K562 (cell line): ENCODE measurements around the gene MYMX. TPM values are rescaled to one million over a fixed set of nuclear protein-coding genes. Genes with fewer than 3 reads are reported as not detected.
A peak's percentile ranks its signal among the peaks of the same experiment; 100 is the strongest.

ENCODE experiments used
- ATAC-seq: fragments of 200-7000 bp; cut with Tn5 transposase; 3 replicates; pipeline ENCODE4 v1.9.1; 2020; ENCODE audit warnings: moderate library complexity
- BruUV-seq: library from RNA; stranded (reverse); fragments of 400-500 nt; replicated peaks from 2 replicates; lab custom pipeline; 2021; lab: Mats Ljungman, UMichigan
- CTCF ChIA-PET: fragments of 300-600 bp; formaldehyde crosslinking; extraction: SDS; loops from one replicate; lab custom pipeline; 2021; ENCODE audit warnings: low intra/inter-chr PET ratio; lab: Yijun Ruan, JAX
- POLR2A ChIA-PET: fragments of 300-600, 350-650 bp; sonication (Branson Sonifier 250); formaldehyde crosslinking; extraction: SDS; loops from one replicate; lab custom pipeline; 2021; ENCODE audit warnings: antibody characterized with exemption, inconsistent platforms; lab: Yijun Ruan, JAX
- DNase-seq, 4 experiments: peaks; one replicate each; pipeline versions ENCODE4 v3.0.0 to v3.0.0-alpha.2; 2011 to 2018; ENCODE audit warnings: low spot score in 3 of 4, mixed read lengths in 3 of 4; ENCODE audit errors: extremely low read depth in 1 of 4
- FAIRE-seq: peaks from 2 replicates; lab custom pipeline; 2011; peaks lifted over from hg19 to GRCh38; lab: Jason Lieb, UNC
- H2AFZ ChIP-seq: 2 replicates; pipeline ENCODE4 v1.6.0; 2011; ENCODE audit warnings: low read depth, low read length, control low read depth, inconsistent platforms
- H3K27ac ChIP-seq: fragments of 200-600 bp; 3 replicates; pipeline ENCODE4 v1.8.0; 2011; ENCODE audit warnings: low read depth, mild to moderate bottlenecking, control low read depth, inconsistent platforms, low read length, moderate library complexity, mixed read lengths; ENCODE audit errors: extremely low read depth
- H3K27me3 ChIP-seq, 2 experiments: fragments of 300-600 bp in 1 of 2; 2 replicates in 1 of 2; 3 replicates in 1 of 2; pipeline versions ENCODE4 v1.6.0 to v1.8.0; 2011; ENCODE audit warnings: inconsistent platforms in 2 of 2, low read length in 2 of 2, mild to moderate bottlenecking in 1 of 2, mixed read lengths in 1 of 2, moderate library complexity in 1 of 2; ENCODE audit not compliant: control insufficient read depth in 2 of 2, insufficient read depth in 2 of 2
- H3K36me3 ChIP-seq: fragments of 300-600 bp; 3 replicates; pipeline ENCODE4 v1.8.0; 2011; ENCODE audit warnings: mild to moderate bottlenecking, low read length, inconsistent platforms; ENCODE audit not compliant: control insufficient read depth, insufficient read depth
- H3K4me1 ChIP-seq, 2 experiments: fragments of 200-600 bp in 1 of 2; replicated peaks in 1 of 2; 2 replicates in 1 of 2; 3 replicates in 1 of 2; pipeline versions ENCODE4 v1.5.1 to v1.8.0; 2011; ENCODE audit warnings: inconsistent platforms in 2 of 2, low read length in 2 of 2, mild to moderate bottlenecking in 1 of 2, mixed read lengths in 1 of 2, moderate library complexity in 1 of 2; ENCODE audit not compliant: control insufficient read depth in 2 of 2, insufficient read depth in 2 of 2
- H3K4me2 ChIP-seq: 2 replicates; pipeline ENCODE4 v1.6.1; 2011; ENCODE audit warnings: low read length, control low read depth, inconsistent platforms, mixed read lengths; ENCODE audit not compliant: insufficient read depth
- H3K4me3 ChIP-seq: fragments of 200-600 bp; sonication (generic), shearing (Covaris generic); 2 replicates; pipeline ENCODE4 v1.5.1; 2016; ENCODE audit warnings: control low read depth, inconsistent platforms
- H3K79me2 ChIP-seq: fragments of 200-600 bp; 3 replicates; pipeline ENCODE4 v1.8.0; 2011; ENCODE audit warnings: low read length, inconsistent platforms; ENCODE audit not compliant: control insufficient read depth, insufficient read depth
- H3K9ac ChIP-seq, 2 experiments: 2 replicates each; pipeline versions ENCODE4 v1.6.0 to v1.6.1; 2011; ENCODE audit warnings: low read depth in 2 of 2, low read length in 2 of 2, control low read depth in 1 of 2, inconsistent platforms in 1 of 2, mild to moderate bottlenecking in 1 of 2, mixed read lengths in 1 of 2; ENCODE audit not compliant: insufficient read depth in 1 of 2
- H3K9me1 ChIP-seq: one replicate; pipeline ENCODE4 v1.6.0; 2011; ENCODE audit warnings: inconsistent platforms, mild to moderate bottlenecking, low read length, moderate library complexity; ENCODE audit not compliant: control insufficient read depth, insufficient read depth
- H3K9me3 ChIP-seq: replicated peaks from 2 replicates; pipeline ENCODE4 v1.5.1; 2011; ENCODE audit warnings: low read depth, low read length, inconsistent platforms; ENCODE audit not compliant: control insufficient read depth, insufficient read depth
- H4K20me1 ChIP-seq: replicated peaks from 2 replicates; pipeline ENCODE4 v1.6.1; 2011; ENCODE audit warnings: low read length, inconsistent platforms, mixed read lengths; ENCODE audit not compliant: control insufficient read depth, insufficient read depth
- BRD9 ChIP-seq: fragments of 450-650 bp; IDR thresholded peaks from 2 replicates; pipeline ENCODE4 v1.6.1; 2018; ENCODE audit warnings: low read depth; ENCODE audit not compliant: partially characterized antibody
- CBFA2T3 ChIP-seq: fragments of 450-650 bp; IDR thresholded peaks from 2 replicates; pipeline ENCODE4 v1.6.1; 2017
- CBX1 ChIP-seq: sonication (generic); IDR thresholded peaks from 2 replicates; pipeline ENCODE4 v1.6.1; 2016; ENCODE audit warnings: antibody characterized with exemption, low read depth, mild to moderate bottlenecking
- CREB1 ChIP-seq, 2 experiments: sonication (generic) in 1 of 2; formaldehyde crosslinking in 1 of 2; IDR thresholded peaks; 2 replicates each; pipeline versions ENCODE4 v1.6.1 to v1.8.0; 2012 to 2022; ENCODE audit warnings: inconsistent platforms in 1 of 2, mild to moderate bottlenecking in 1 of 2, missing genetic modification reagents in 1 of 2, moderate library complexity in 1 of 2
- HDAC8 ChIP-seq: fragments of 450-650 bp; IDR thresholded peaks from 2 replicates; pipeline ENCODE4 v1.6.1; 2016; ENCODE audit warnings: mild to moderate bottlenecking, missing genetic modification characterization, moderate library complexity, missing compliant biosample characterization
- HDGF ChIP-seq: fragments of 450-650 bp; IDR thresholded peaks from 2 replicates; pipeline ENCODE4 v1.6.1; 2016
- HLTF ChIP-seq: fragments of 450-650 bp; IDR thresholded peaks from 2 replicates; pipeline ENCODE4 v1.6.1; 2016
- HNRNPH1 ChIP-seq: fragments of 200-400 bp; formaldehyde crosslinking; optimal IDR thresholded peaks from 2 replicates; pipeline ENCODE3; 2017; ENCODE audit warnings: low read depth, mild to moderate bottlenecking, low read length, moderate library complexity
- IFI16 ChIP-seq: fragments of 250-450 bp; sonication (Bioruptor Pico); IDR thresholded peaks from 2 replicates; pipeline ENCODE4 v2.1.2; 2022; ENCODE audit warnings: mild to moderate bottlenecking, inconsistent platforms
- JUND ChIP-seq, 2 experiments: IDR thresholded peaks; 2 replicates in 1 of 2; 3 replicates in 1 of 2; pipeline ENCODE4 v1.6.1; 2011; ENCODE audit warnings: borderline replicate concordance in 2 of 2, low read depth in 2 of 2, low read length in 2 of 2, improper control_type of control experiment in 1 of 2, missing biosample characterization in 1 of 2, missing genetic modification characterization in 1 of 2, missing genetic modification reagents in 1 of 2
- NFYB ChIP-seq: IDR thresholded peaks from 2 replicates; pipeline ENCODE4 v1.6.1; 2011; ENCODE audit warnings: mild to moderate bottlenecking, moderate library complexity; ENCODE audit not compliant: insufficient read length; ENCODE audit errors: extremely low read depth
- RCOR1 ChIP-seq, 2 experiments: IDR thresholded peaks; 2 replicates each; pipeline ENCODE4 v1.6.1; 2012; ENCODE audit warnings: low read depth in 2 of 2, low read length in 2 of 2, borderline replicate concordance in 1 of 2, improper control_type of control experiment in 1 of 2
- SREBF1 ChIP-seq: fragments of 150-350 bp; IDR thresholded peaks from 2 replicates; pipeline ENCODE4 v1.6.1; 2014; ENCODE audit warnings: antibody characterized with exemption, low read depth, low read length, borderline replicate concordance
- TBL1XR1 ChIP-seq, 2 experiments: IDR thresholded peaks; 2 replicates each; pipeline ENCODE4 v1.6.1; 2012; ENCODE audit warnings: improper control_type of control experiment in 2 of 2, low read length in 2 of 2, mild to moderate bottlenecking in 1 of 2
- TRIM28 ChIP-seq: fragments of 450-650 bp; IDR thresholded peaks from 2 replicates; pipeline ENCODE4 v1.6.1; 2017
- ZKSCAN1 ChIP-seq: fragments of 150-350 bp; IDR thresholded peaks from 2 replicates; pipeline ENCODE4 v1.6.1; 2016; ENCODE audit warnings: low read depth, low read length
- WGBS: fragments of 100-300 bp; shearing (Covaris generic); methylation state at CpG from one replicate; pipeline ENCODE4 v1.1.6; 2016; ENCODE audit warnings: low coverage, mixed read lengths; ENCODE audit not compliant: insufficient coverage; ENCODE audit errors: missing lambda C conversion rate; 5-methylcytosine and 5-hydroxymethylcytosine counted together
- in situ Hi-C: fragments of 300-500 bp; cut with MboI; formaldehyde crosslinking; loops from 4 replicates; pipeline ENCODE4 v1.15.0; 2018; ENCODE audit warnings: inconsistent platforms, mixed read lengths
- intact Hi-C: fragments of 100-400 bp; cut with micrococcal nuclease; formaldehyde crosslinking; loops from 2 replicates; pipeline ENCODE4 v1.14.2; 2022
- polyA plus RNA-seq, 8 experiments: library from polyadenylated mRNA; depleted of rRNA in 4 of 8; stranded (reverse) in 5 of 8; unstranded in 3 of 8; fragments of >200 nt; fragmentation: Nextera tagmentation in 2 of 8; fragmentation: Illumina TruSeq in 1 of 8; extraction: Ambion mirVana in 2 of 8; extraction: Trizol in 1 of 8; gene quantifications; 2 replicates each; pipeline versions ENCODE4 v1.2.1 to v1.2.3, GENCODE V29; 2011 to 2014; ENCODE audit warnings: inconsistent platforms in 1 of 8, missing spikeins in 1 of 8
- total RNA-seq, 7 experiments: library from RNA; depleted of rRNA in 6 of 7; stranded (reverse); fragments of >200 nt in 6 of 7; fragmentation: Illumina TruSeq in 2 of 7; extraction: Trizol in 2 of 7; gene quantifications; 2 replicates each; pipeline versions ENCODE4 v1.2.1 to v1.2.3, GENCODE V29; 2011 to 2021; ENCODE audit warnings: low replicate concordance in 1 of 7
- TF ChIP-seq, protein P1 (sequence below): sonication (generic); formaldehyde crosslinking; IDR thresholded peaks from 2 replicates; pipeline ENCODE4 v1.8.0; 2022; ENCODE audit warnings: missing genetic modification reagents, mild to moderate bottlenecking, borderline replicate concordance
- TF ChIP-seq, protein P2 (sequence below): sonication (generic); formaldehyde crosslinking; IDR thresholded peaks from 2 replicates; pipeline ENCODE4 v1.8.1; 2023; ENCODE audit warnings: mild to moderate bottlenecking, missing genetic modification reagents

The MYMX gene
- total and polyA plus RNA-seq, 9 of the 15 experiments (the other 6 are each of a cell fraction or from before 2014, with no cell fraction given), result 0.12 TPM; not detected in 8

DNA sequence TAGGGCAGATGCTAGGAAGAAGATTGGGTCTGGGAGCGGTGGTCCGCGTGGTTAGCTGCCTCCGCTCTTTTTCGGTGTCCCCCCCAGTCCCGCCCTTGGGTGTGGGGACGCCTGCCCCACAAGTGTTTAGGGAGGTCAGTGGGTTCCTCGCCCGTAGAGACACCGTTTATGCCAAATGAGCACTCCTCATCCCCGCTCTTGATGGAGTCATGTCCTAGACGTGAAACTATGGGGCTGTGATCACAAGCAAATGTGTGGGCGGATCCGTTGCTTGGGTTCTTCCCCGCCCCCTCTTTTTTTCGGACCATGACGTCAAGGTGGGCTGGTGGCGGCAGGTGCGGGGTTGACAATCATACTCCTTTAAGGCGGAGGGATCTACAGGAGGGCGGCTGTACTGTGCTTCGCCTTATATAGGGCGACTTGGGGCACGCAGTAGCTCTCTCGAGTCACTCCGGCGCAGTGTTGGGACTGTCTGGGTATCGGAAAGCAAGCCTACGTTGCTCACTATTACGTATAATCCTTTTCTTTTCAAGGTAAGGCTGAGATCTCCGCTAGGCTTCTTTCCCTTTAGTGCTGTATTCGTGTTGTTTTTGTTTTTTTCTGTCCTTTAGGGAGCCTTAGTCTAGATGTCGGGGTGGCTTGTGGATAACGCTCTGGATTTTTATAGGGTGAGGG lies 30.1 kb downstream of the MYMX start, which contains the start of gene HSP90AB1:
Gene HSP90AB1 (plus strand): TSS at position 439 of the 675 bp plus-strand sequence. CDS start 1,529 bp downstream, outside the sequence.
- peaks cover 48% of the 10 kb centered on the region for H4K20me1 ChIP-seq
- H3K4me3 ChIP-seq, result peak within 1 kb of the TSS; percentile 94
- DNase-seq (peak; percentile 88 to 99 (median 94)), FAIRE-seq (peak; percentile 98), ATAC-seq (peak; percentile 85)
- under 1% methylated on average over 32 of the region's 34 CpGs for WGBS
- H3K79me2 ChIP-seq, result peaks cover 54% of the 10 kb centered on the region
- peaks cover 48% of the 10 kb centered on the region for H3K36me3 ChIP-seq
- CTCF ChIA-PET, result no interaction called here
- H2AFZ ChIP-seq, result peak within 1 kb of the TSS; percentile 85
- BruUV-seq, result no TSS peak
- H3K9ac ChIP-seq, result peak within 1 kb of the TSS; percentile 95 to 100
- POLR2A ChIA-PET, result interaction anchor here (0.5 to 7.4 kb wide), 65 partner anchors 9 to 886 kb away, joined by 3 to 144 read pairs (median 5); partner anchors contain the start of genes CAPN11, GTPBP2, NFKBIE and SLC29A1
- H3K9me1 ChIP-seq, result peaks cover 11% of the 10 kb centered on the region
- peak within 1 kb of the TSS; percentile 99 for H3K4me2 ChIP-seq
- H3K4me1 ChIP-seq, result peaks cover 22 to 34% of the 10 kb centered on the region in 2 experiments
- H3K9me3 ChIP-seq, result no peaks in the 10 kb centered on the region
- in situ Hi-C loops (no loop called here), intact Hi-C loops (loop anchor here (1.0 kb wide), 2 partner anchors 9 to 20 kb away; no protein-coding TSS in a partner anchor)
- peak within 1 kb of the TSS; percentile 98 for H3K27ac ChIP-seq
- H3K27me3 ChIP-seq, result no peaks in the 10 kb centered on the region
- TF ChIP-seq CBFA2T3, result no peak
- TF ChIP-seq HDGF, result no peak
- peak; percentile 96 for TF ChIP-seq HLTF
- no peak for TF ChIP-seq IFI16
- TF ChIP-seq JUND (IDR thresholded peaks at IDR 0.05; ENCODE audit: borderline replicate concordance, low read depth, low read length), result peak; percentile 95
- peak; percentile 91 for TF ChIP-seq JUND (tag; IDR thresholded peaks at IDR 0.05; ENCODE audit: borderline replicate concordance, low read depth, low read length)
- TF ChIP-seq HDAC8, result no peak
- TF ChIP-seq, protein P1, sequence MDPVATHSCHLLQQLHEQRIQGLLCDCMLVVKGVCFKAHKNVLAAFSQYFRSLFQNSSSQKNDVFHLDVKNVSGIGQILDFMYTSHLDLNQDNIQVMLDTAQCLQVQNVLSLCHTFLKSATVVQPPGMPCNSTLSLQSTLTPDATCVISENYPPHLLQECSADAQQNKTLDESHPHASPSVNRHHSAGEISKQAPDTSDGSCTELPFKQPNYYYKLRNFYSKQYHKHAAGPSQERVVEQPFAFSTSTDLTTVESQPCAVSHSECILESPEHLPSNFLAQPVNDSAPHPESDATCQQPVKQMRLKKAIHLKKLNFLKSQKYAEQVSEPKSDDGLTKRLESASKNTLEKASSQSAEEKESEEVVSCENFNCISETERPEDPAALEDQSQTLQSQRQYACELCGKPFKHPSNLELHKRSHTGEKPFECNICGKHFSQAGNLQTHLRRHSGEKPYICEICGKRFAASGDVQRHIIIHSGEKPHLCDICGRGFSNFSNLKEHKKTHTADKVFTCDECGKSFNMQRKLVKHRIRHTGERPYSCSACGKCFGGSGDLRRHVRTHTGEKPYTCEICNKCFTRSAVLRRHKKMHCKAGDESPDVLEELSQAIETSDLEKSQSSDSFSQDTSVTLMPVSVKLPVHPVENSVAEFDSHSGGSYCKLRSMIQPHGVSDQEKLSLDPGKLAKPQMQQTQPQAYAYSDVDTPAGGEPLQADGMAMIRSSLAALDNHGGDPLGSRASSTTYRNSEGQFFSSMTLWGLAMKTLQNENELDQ (CRISPR knock-in tag), result peak; percentile 89; the same call in 1 of the 2 replicates
- TF ChIP-seq HNRNPH1, result no peak
- TF ChIP-seq TRIM28, result peak; percentile 47; the same call in 1 of the 2 replicates
- no peak for TF ChIP-seq SREBF1
- peak; percentile 22; the same call in 1 of the 2 replicates for TF ChIP-seq CBX1
- 0 out of 2 replicates have a peak, but pooled peaks have one; percentile 61 for TF ChIP-seq ZKSCAN1
- TF ChIP-seq BRD9, result peak; percentile 95
- peak; percentile 87 for TF ChIP-seq CREB1 (IDR thresholded peaks at IDR 0.05)
- TF ChIP-seq CREB1 (CRISPR knock-in tag; IDR thresholded peaks at IDR 0.05), result peak; percentile 73
- TF ChIP-seq, protein P2, sequence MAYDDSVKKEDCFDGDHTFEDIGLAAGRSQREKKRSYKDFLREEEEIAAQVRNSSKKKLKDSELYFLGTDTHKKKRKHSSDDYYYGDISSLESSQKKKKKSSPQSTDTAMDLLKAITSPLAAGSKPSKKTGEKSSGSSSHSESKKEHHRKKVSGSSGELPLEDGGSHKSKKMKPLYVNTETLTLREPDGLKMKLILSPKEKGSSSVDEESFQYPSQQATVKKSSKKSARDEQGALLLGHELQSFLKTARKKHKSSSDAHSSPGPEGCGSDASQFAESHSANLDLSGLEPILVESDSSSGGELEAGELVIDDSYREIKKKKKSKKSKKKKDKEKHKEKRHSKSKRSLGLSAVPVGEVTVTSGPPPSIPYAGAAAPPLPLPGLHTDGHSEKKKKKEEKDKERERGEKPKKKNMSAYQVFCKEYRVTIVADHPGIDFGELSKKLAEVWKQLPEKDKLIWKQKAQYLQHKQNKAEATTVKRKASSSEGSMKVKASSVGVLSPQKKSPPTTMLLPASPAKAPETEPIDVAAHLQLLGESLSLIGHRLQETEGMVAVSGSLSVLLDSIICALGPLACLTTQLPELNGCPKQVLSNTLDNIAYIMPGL (CRISPR knock-in tag), result peak; percentile 67; the same call in 1 of the 2 replicates
- TF ChIP-seq RCOR1 (IDR thresholded peaks at IDR 0.05; ENCODE audit: borderline replicate concordance in 1 of 2, low read depth in 2 of 2, low read length in 2 of 2), result peak in 1 of 2 experiments; percentile 44; a peak in 1 of 4 replicates
- TF ChIP-seq TBL1XR1 (IDR thresholded peaks at IDR 0.05; ENCODE audit: low read length in 2 of 2), result peak in 1 of 2 experiments; percentile 40; a peak in 3 of 4 replicates
- no peak for TF ChIP-seq NFYB
